WTC11 (cell line): ENCODE data around the gene CELSR1. TPM values are rescaled to one million over a fixed set of nuclear protein-coding genes. Genes with fewer than 3 reads are reported as not detected.

Source experiments
- ATAC-seq: fragments of 200-7000 bp; cut with Tn5 transposase; 2 replicates; pipeline ENCODE4 v1.10.0; 2021; ENCODE audit warnings: mild to moderate bottlenecking, moderate library complexity
- CTCF ChIA-PET: fragments of 300-600 bp; sonication (Branson Sonifier 250); formaldehyde crosslinking; loops from one replicate; lab custom pipeline; 2021; ENCODE audit warnings: antibody characterized with exemption; lab: Charles Lee
- POLR2A ChIA-PET: fragments of 350-600 bp; sonication (Branson Sonifier 250); formaldehyde crosslinking; loops from one replicate; lab custom pipeline; 2021; ENCODE audit warnings: antibody characterized with exemption; lab: Charles Lee
- DNase-seq: peaks from one replicate; pipeline ENCODE4 v3.0.0; 2021; ENCODE audit warnings: low spot score
- H3K27ac Mint-ChIP-seq: 2 replicates; pipeline ENCODE4 v1.8.0; 2021; ENCODE audit warnings: mixed read lengths
- H3K27me3 Mint-ChIP-seq: 2 replicates; pipeline ENCODE4 v1.8.0; 2021; ENCODE audit warnings: low read depth, mild to moderate bottlenecking, moderate library complexity, mixed read lengths
- H3K36me3 Mint-ChIP-seq: 2 replicates; pipeline ENCODE4 v1.8.0; 2021; ENCODE audit warnings: mixed read lengths
- H3K4me1 Mint-ChIP-seq: 2 replicates; pipeline ENCODE4 v1.8.0; 2022; ENCODE audit warnings: mixed read lengths
- H3K4me3 Mint-ChIP-seq: 2 replicates; pipeline ENCODE4 v1.8.0; 2021; ENCODE audit warnings: mild to moderate bottlenecking, moderate library complexity, mixed read lengths
- H3K9me3 Mint-ChIP-seq: 2 replicates; pipeline ENCODE4 v1.8.0; 2021; ENCODE audit warnings: mixed read lengths
- ARID4B ChIP-seq: sonication (generic); formaldehyde crosslinking; IDR thresholded peaks from 2 replicates; pipeline ENCODE4 v1.8.0; 2023; ENCODE audit warnings: missing genetic modification reagents, mild to moderate bottlenecking, borderline replicate concordance
- ATF3 ChIP-seq: sonication (generic); formaldehyde crosslinking; conservative IDR thresholded peaks from 2 replicates; pipeline ENCODE4 v1.8.1; 2022; ENCODE audit warnings: mild to moderate bottlenecking, missing genetic modification reagents
- CTCF ChIP-seq: fragments of 200-600 bp; IDR thresholded peaks from 2 replicates; pipeline ENCODE4 v1.8.0; 2022; ENCODE audit warnings: antibody characterized with exemption
- ERG ChIP-seq: fragments of 250-450 bp; sonication (Bioruptor Pico); IDR thresholded peaks from 2 replicates; pipeline ENCODE4 v1.8.0; 2021; ENCODE audit warnings: mild to moderate bottlenecking
- FOXK1 ChIP-seq: sonication (generic); formaldehyde crosslinking; IDR thresholded peaks from 2 replicates; pipeline ENCODE4 v1.8.0; 2022; ENCODE audit warnings: mild to moderate bottlenecking, moderate library complexity, missing genetic modification reagents
- GABPB1 ChIP-seq: sonication (generic); formaldehyde crosslinking; IDR thresholded peaks from 2 replicates; pipeline ENCODE4 v1.8.1; 2023; ENCODE audit warnings: mild to moderate bottlenecking, missing genetic modification reagents
- GTF2I ChIP-seq: fragments of 250-450 bp; sonication (Bioruptor Pico); conservative IDR thresholded peaks from 2 replicates; pipeline ENCODE4 v1.4.0; 2021; ENCODE audit warnings: mild to moderate bottlenecking
- HMGA2 ChIP-seq: fragments of 250-450 bp; sonication (Bioruptor Pico); IDR thresholded peaks from 2 replicates; pipeline ENCODE4 v1.4.0; 2021; ENCODE audit warnings: mild to moderate bottlenecking, moderate library complexity
- IRF1 ChIP-seq: sonication (generic); formaldehyde crosslinking; IDR thresholded peaks from 2 replicates; pipeline ENCODE4 v1.8.0; 2023; ENCODE audit warnings: missing genetic modification reagents
- MLX ChIP-seq: sonication (generic); formaldehyde crosslinking; IDR thresholded peaks from 2 replicates; pipeline ENCODE4 v1.8.1; 2023; ENCODE audit warnings: mild to moderate bottlenecking, missing genetic modification reagents, moderate library complexity
- NFYB ChIP-seq: sonication (generic); formaldehyde crosslinking; conservative IDR thresholded peaks from 2 replicates; pipeline ENCODE4 v1.8.0; 2022; ENCODE audit warnings: low read depth, missing genetic modification reagents
- NR1H2 ChIP-seq: sonication (generic); formaldehyde crosslinking; IDR thresholded peaks from 2 replicates; pipeline ENCODE4 v1.9.0; 2021; ENCODE audit warnings: mild to moderate bottlenecking, moderate library complexity, missing genetic modification reagents
- NR3C1 ChIP-seq: sonication (generic); formaldehyde crosslinking; conservative IDR thresholded peaks from 2 replicates; pipeline ENCODE4 v1.8.1; 2023; ENCODE audit warnings: low read depth, mild to moderate bottlenecking, missing genetic modification reagents
- RORB ChIP-seq: fragments of 250-450 bp; sonication (Bioruptor Pico); IDR thresholded peaks from 2 replicates; pipeline ENCODE4 v1.9.0; 2021; ENCODE audit warnings: mild to moderate bottlenecking
- TCF7 ChIP-seq: sonication (generic); formaldehyde crosslinking; IDR thresholded peaks from 2 replicates; pipeline ENCODE4 v1.8.0; 2022; ENCODE audit warnings: mild to moderate bottlenecking, low read depth, missing genetic modification reagents, moderate library complexity
- ZMAT4 ChIP-seq: fragments of 250-450 bp; sonication (Bioruptor Pico); IDR thresholded peaks from 2 replicates; pipeline ENCODE4 v1.9.0; 2021; ENCODE audit warnings: mild to moderate bottlenecking
- ZNF219 ChIP-seq: sonication (generic); formaldehyde crosslinking; IDR thresholded peaks from 2 replicates; pipeline ENCODE4 v1.8.0; 2023; ENCODE audit warnings: missing genetic modification reagents, mild to moderate bottlenecking, borderline replicate concordance
- ZNF281 ChIP-seq: sonication (generic); formaldehyde crosslinking; IDR thresholded peaks from 2 replicates; pipeline ENCODE4 v1.8.0; 2023; ENCODE audit warnings: mild to moderate bottlenecking, missing genetic modification reagents
- ZNF425 ChIP-seq: fragments of 250-450 bp; sonication (Bioruptor Pico); conservative IDR thresholded peaks from 2 replicates; pipeline ENCODE4 v1.9.0; 2021; ENCODE audit warnings: mild to moderate bottlenecking
- ZSCAN18 ChIP-seq: fragments of 250-450 bp; sonication (Bioruptor Pico); IDR thresholded peaks from 2 replicates; pipeline ENCODE4 v2.1.2; 2022; ENCODE audit warnings: mild to moderate bottlenecking, moderate library complexity
- total RNA-seq: library from RNA; stranded (reverse); gene quantifications from 3 replicates; pipeline ENCODE4 v1.2.3, GENCODE V29; 2021

CELSR1 gene
- total RNA-seq, 1 experiment from 2014 or later = 16.8 TPM

- POLR2A ChIA-PET = no interaction called here
- H3K4me1 Mint-ChIP-seq = no peaks in the 10 kb centered on the region
- H3K9me3 Mint-ChIP-seq = peaks cover 17% of the 10 kb centered on the region
- ATAC-seq (no peak), DNase-seq (no peak)
- TF ChIP-seq ATF3 (CRISPR knock-in tag) (no peak), NR1H2 (CRISPR knock-in tag) (no peak), RORB (CRISPR knock-in tag) (no peak), ZNF219 (CRISPR knock-in tag) (no peak), GTF2I (CRISPR knock-in tag) (no peak), ZSCAN18 (CRISPR knock-in tag) (no peak), NFYB (CRISPR knock-in tag) (no peak), ZNF425 (no peak), ZMAT4 (CRISPR knock-in tag) (no peak), ERG (no peak), MLX (CRISPR knock-in tag) (no peak), CTCF (no peak), NR3C1 (CRISPR knock-in tag) (no peak), HMGA2 (CRISPR knock-in tag) (no peak), TCF7 (no peak), IRF1 (CRISPR knock-in tag) (no peak), GABPB1 (CRISPR knock-in tag) (no peak), FOXK1 (CRISPR knock-in tag) (no peak), ZNF281 (CRISPR knock-in tag) (no peak), ARID4B (CRISPR knock-in tag) (no peak)
- TF ChIP-seq, all 79 proteins: peak for 0
- no peaks in the 10 kb centered on the region for H3K27me3 Mint-ChIP-seq
- no peak overlapping the region for H3K4me3 Mint-ChIP-seq
- CTCF ChIA-PET = interaction anchor here (1.7 kb wide), 1 partner anchor 62 kb away, joined by 8 read pairs; no protein-coding TSS in a partner anchor
- H3K36me3 Mint-ChIP-seq = peaks cover 13% of the 10 kb centered on the region
- no peak overlapping the region for H3K27ac Mint-ChIP-seq
Measured at GRCh38 chr22:46429325-46429853, 108.0 kb downstream of the CELSR1 start.
